ENCODE results near the gene SYTL3.

The SYTL3 gene

DNA sequence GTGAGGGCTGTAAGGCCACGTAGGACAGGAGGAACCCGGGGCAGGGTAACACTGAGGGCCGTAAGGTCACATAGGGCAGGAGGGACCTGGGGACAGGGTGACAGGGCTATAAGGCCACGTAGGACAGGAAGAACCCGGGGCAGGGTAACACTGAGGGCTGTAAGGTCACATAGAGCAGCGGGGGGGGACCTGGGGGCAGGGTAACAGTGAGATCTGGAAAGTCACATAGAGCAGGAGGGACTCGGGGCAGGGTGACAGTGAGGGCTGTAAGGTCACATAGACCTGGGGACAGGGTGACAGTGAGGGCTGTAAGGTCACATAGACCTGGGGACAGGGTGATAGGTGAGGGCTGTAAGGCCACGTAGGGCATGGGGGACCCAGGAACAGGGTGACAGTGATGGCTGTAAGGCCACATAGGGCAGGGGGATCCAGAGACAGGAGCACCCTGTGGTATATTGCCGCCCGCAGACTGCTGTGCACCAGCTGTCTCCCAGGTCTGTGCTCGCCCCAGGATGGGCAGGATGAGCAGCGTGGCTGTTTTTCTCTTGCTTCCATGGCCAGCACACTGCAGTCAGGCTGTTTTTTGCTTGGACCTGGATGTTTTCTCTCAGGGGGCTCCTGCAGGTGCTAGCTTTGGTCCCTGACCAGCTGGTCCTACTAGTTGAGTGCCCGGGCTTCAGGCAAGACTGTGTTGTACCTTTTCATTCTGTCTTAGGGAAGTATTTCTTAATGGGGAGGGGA is 55.7 kb downstream of the SYTL3 start:
- Histone ChIP-seq H3K4me1 (ENCODE audit: control insufficient read depth in 5 of 5, insufficient read depth in 5 of 5, low read length in 5 of 5) (peaks cover 0 to 32% (median 21%) of the 10 kb centered on the region in 5 donors), H3K36me3 (ENCODE audit: control insufficient read depth in 5 of 5, insufficient read depth in 5 of 5, low read length in 5 of 5) (no peaks in the 10 kb centered on the region), H3K9ac (ENCODE audit: low read length in 5 of 5) (peak overlapping the region in 1 of 5 donors; percentile 22), H3K27me3 (ENCODE audit: control insufficient read depth in 5 of 5, insufficient read depth in 4 of 5, low read length in 5 of 5) (no peaks in the 10 kb centered on the region), H3K4me3 (ENCODE audit: low read depth in 1 of 5, low read length in 5 of 5) (no peak overlapping the region), H3K9me3 (ENCODE audit: control insufficient read depth in 5 of 5, low read length in 5 of 5) (no peaks in the 10 kb centered on the region), H3K27ac (ENCODE audit: low read depth, low read length) (no peak overlapping the region)

DNA sequence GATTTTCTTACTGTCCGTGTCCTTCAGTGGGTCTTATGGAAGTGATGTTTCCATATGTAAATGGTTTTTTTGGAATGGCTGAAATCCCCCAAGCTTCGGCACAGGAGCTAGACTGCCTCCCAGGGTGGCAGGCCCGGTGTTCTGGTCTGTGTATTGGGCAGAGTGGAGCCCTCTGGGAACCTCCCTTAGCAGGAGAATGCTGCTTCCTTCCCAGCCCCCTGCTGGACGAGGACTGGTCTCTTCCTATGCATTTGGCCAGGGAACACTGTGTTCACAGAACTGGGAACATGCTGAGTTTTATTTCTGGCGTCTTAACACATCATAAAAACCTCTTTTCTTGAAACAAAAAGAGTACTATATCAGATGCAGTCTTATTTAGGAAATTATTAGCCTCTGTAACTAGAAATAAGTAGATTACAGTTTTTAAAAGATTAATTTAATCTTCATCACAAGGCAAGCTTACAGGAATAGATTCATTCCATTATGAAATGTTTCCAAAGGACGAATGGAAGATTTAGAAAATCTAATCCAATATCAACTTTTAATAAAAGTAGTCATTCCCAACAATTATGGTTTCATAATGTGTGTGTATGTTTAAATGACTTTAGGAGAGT is 56.6 kb downstream of the SYTL3 start:
- peaks cover 0 to 32% (median 21%) of the 10 kb centered on the region in 5 donors for H3K4me1 ChIP-seq (ENCODE audit: control insufficient read depth in 5 of 5, insufficient read depth in 5 of 5, low read length in 5 of 5)
- no peaks in the 10 kb centered on the region for H3K9me3 ChIP-seq (ENCODE audit: control insufficient read depth in 5 of 5, low read length in 5 of 5)
- H3K27ac ChIP-seq (ENCODE audit: low read depth, low read length) = no peak overlapping the region
- H3K9ac ChIP-seq (ENCODE audit: low read length in 5 of 5) = no peak overlapping the region
- no peaks in the 10 kb centered on the region for H3K27me3 ChIP-seq (ENCODE audit: control insufficient read depth in 5 of 5, insufficient read depth in 4 of 5, low read length in 5 of 5)
- H3K36me3 ChIP-seq (ENCODE audit: control insufficient read depth in 5 of 5, insufficient read depth in 5 of 5, low read length in 5 of 5) = no peaks in the 10 kb centered on the region
- H3K4me3 ChIP-seq (ENCODE audit: low read depth in 1 of 5, low read length in 5 of 5) = no peak overlapping the region

DNA sequence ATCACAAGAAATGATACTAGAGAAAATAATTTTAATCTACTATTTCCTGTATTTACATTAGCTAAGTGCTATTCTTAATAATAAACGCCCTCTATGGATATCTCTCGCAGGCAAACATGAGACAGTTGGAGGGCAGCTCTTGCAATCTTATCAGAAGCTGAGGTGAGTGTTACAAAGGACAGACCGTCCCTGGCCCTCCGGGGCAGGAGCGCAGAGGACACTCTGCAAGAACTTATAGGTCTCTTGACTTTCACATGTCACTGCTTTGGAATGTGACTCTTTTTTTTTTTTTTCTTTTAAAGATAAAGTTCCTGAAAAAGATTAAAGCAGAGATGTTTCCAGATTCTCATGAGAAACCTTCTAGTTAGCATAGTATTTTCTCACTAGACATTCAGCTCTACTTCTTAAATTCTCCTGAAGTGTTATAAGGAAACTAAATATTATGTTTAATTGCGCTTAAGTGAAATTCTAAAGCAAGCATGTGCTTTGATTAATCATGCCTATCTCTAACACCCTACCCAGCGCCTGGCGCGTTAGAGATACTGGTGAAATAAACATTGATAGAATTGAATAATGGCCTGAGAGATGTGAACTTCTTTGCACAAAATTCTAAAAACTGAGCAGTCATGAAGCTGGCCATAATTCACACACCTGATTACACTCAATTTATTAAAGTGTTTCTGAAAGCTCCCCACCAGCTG is 57.4 kb downstream of the SYTL3 start:
- H3K27me3 ChIP-seq (ENCODE audit: control insufficient read depth in 5 of 5, insufficient read depth in 4 of 5, low read length in 5 of 5) = no peaks in the 10 kb centered on the region
- H3K4me1 ChIP-seq (ENCODE audit: control insufficient read depth in 5 of 5, insufficient read depth in 5 of 5, low read length in 5 of 5) = peaks cover 0 to 32% (median 21%) of the 10 kb centered on the region in 5 donors
- H3K9ac ChIP-seq (ENCODE audit: low read length in 5 of 5) = no peak overlapping the region
- no peak overlapping the region for H3K4me3 ChIP-seq (ENCODE audit: low read depth in 1 of 5, low read length in 5 of 5)
- H3K36me3 ChIP-seq (ENCODE audit: control insufficient read depth in 5 of 5, insufficient read depth in 5 of 5, low read length in 5 of 5) = no peaks in the 10 kb centered on the region
- H3K27ac ChIP-seq (ENCODE audit: low read depth, low read length) = no peak overlapping the region
- H3K9me3 ChIP-seq (ENCODE audit: control insufficient read depth in 5 of 5, low read length in 5 of 5) = no peaks in the 10 kb centered on the region

DNA sequence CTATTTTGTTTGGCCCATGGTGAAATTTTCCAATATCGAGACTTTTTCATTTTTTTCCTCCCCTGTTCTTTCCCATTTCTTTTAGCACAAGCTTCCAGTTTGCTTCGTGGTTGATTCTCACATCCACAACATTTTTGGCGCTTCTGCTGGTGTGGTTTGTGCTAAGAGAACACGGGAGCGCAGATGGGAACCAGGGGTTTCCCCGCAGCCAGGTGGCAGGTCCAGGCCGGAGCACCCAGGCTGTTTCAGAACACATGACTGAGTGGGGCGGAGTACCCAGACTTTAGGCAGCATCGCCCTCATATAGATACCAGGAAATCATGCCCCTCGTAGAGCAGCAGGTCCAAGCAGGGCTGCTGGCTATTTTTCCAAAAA is 58.0 kb downstream of the SYTL3 start:
- no peaks in the 10 kb centered on the region for H3K36me3 ChIP-seq (ENCODE audit: control insufficient read depth in 5 of 5, insufficient read depth in 5 of 5, low read length in 5 of 5)
- no peaks in the 10 kb centered on the region for H3K9me3 ChIP-seq (ENCODE audit: control insufficient read depth in 5 of 5, low read length in 5 of 5)
- peaks cover 0 to 32% (median 21%) of the 10 kb centered on the region in 5 donors for H3K4me1 ChIP-seq (ENCODE audit: control insufficient read depth in 5 of 5, insufficient read depth in 5 of 5, low read length in 5 of 5)
- no peaks in the 10 kb centered on the region for H3K27me3 ChIP-seq (ENCODE audit: control insufficient read depth in 5 of 5, insufficient read depth in 4 of 5, low read length in 5 of 5)
- no peak overlapping the region for H3K9ac ChIP-seq (ENCODE audit: low read length in 5 of 5)
- no peak overlapping the region for H3K27ac ChIP-seq (ENCODE audit: low read depth, low read length)
- no peak overlapping the region for H3K4me3 ChIP-seq (ENCODE audit: low read depth in 1 of 5, low read length in 5 of 5)

DNA sequence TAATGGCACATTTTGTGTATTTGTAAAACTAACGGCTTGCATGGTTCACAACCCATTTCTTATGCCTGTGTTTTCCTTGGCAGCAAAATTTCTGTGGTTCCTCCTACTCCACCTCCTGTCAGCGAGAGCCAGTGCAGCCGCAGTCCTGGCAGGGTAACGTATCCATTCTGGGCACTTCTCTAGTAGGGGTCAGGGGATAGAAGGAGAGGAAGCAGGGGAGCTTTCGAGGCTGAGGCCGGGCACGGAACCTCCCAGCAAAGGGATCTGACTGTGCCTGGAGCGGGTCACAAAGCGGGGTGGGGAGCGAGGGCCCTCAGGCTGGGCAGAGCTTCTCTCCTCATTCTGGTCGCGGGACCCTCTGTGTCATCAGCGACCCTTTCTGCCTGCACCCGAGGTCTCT is 58.4 kb downstream of the SYTL3 start:
- H3K4me3 ChIP-seq (ENCODE audit: low read depth in 1 of 5, low read length in 5 of 5) = no peak overlapping the region
- H3K4me1 ChIP-seq (ENCODE audit: control insufficient read depth in 5 of 5, insufficient read depth in 5 of 5, low read length in 5 of 5) = peaks cover 0 to 29% (median 21%) of the 10 kb centered on the region in 5 donors

DNA sequence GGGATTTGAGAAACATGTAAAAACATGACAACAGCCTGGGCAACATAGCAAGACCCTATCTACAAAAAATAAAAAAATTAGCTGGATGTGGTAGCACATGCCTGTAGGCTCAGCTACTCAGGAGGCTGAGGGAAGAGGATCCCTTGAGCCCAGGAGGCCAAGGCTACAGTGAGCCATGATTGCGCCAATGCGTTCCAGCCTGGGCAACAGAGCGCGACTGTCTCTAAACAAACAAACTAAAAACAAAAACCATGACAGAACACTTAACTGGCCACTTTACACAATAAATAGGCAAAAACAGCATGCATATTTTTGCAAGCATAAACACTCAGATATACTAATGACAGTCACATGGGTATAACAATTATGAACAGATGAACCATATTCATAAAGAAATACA is 60.0 kb downstream of the SYTL3 start:
- Histone ChIP-seq H3K36me3 (ENCODE audit: control insufficient read depth in 5 of 5, insufficient read depth in 5 of 5, low read length in 5 of 5) (peaks cover 2 to 4% (median 4%) of the 10 kb centered on the region in 5 donors), H3K27ac (ENCODE audit: low read depth, low read length) (no peak overlapping the region), H3K9me3 (ENCODE audit: control insufficient read depth in 5 of 5, low read length in 5 of 5) (no peaks in the 10 kb centered on the region), H3K9ac (ENCODE audit: low read length in 5 of 5) (no peak overlapping the region), H3K27me3 (ENCODE audit: control insufficient read depth in 5 of 5, insufficient read depth in 4 of 5, low read length in 5 of 5) (no peaks in the 10 kb centered on the region), H3K4me3 (ENCODE audit: low read depth in 1 of 5, low read length in 5 of 5) (no peak overlapping the region), H3K4me1 (ENCODE audit: control insufficient read depth in 5 of 5, insufficient read depth in 5 of 5, low read length in 5 of 5) (peaks cover 0 to 16% (median 14%) of the 10 kb centered on the region in 5 donors)

More for the DNA sequence above, 58.4 kb downstream of the SYTL3 start:
- no peaks in the 10 kb centered on the region for H3K9me3 ChIP-seq (ENCODE audit: control insufficient read depth in 5 of 5, low read length in 5 of 5)
- H3K36me3 ChIP-seq (ENCODE audit: control insufficient read depth in 5 of 5, insufficient read depth in 5 of 5, low read length in 5 of 5) = peaks cover 0 to under 1% (median 0%) of the 10 kb centered on the region in 5 donors
- no peak overlapping the region for H3K9ac ChIP-seq (ENCODE audit: low read length in 5 of 5)
- no peak overlapping the region for H3K27ac ChIP-seq (ENCODE audit: low read depth, low read length)
- no peaks in the 10 kb centered on the region for H3K27me3 ChIP-seq (ENCODE audit: control insufficient read depth in 5 of 5, insufficient read depth in 4 of 5, low read length in 5 of 5)

DNA sequence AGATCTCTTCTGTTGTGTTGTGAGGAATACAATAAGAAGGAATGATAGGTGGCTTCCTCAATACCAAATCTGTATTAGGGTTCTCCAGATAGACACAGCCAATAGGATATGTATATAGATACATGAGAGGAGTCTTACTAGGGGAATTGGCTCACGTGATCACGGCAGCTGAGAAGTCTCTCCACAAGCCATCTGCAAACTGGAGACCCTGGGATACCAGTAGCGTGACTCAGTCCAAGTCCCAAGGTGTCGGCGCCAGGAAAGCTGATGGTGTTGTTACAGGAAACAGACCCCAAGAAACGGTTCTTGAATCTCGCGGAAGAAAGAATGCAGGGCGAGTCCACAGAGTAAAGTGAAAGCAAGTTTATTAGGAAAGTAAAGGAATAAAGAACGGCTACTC is 61.4 kb downstream of the SYTL3 start:
- peaks cover 0 to 16% (median 11%) of the 10 kb centered on the region in 5 donors for H3K4me1 ChIP-seq (ENCODE audit: control insufficient read depth in 5 of 5, insufficient read depth in 5 of 5, low read length in 5 of 5)
- no peaks in the 10 kb centered on the region for H3K9me3 ChIP-seq (ENCODE audit: control insufficient read depth in 5 of 5, low read length in 5 of 5)
- H3K27me3 ChIP-seq (ENCODE audit: control insufficient read depth in 5 of 5, insufficient read depth in 4 of 5, low read length in 5 of 5) = no peaks in the 10 kb centered on the region
- no peak overlapping the region for H3K9ac ChIP-seq (ENCODE audit: low read length in 5 of 5)
- no peak overlapping the region for H3K27ac ChIP-seq (ENCODE audit: low read depth, low read length)
- no peak overlapping the region for H3K4me3 ChIP-seq (ENCODE audit: low read depth in 1 of 5, low read length in 5 of 5)
- H3K36me3 ChIP-seq (ENCODE audit: control insufficient read depth in 5 of 5, insufficient read depth in 5 of 5, low read length in 5 of 5) = peaks cover 2 to 7% (median 4%) of the 10 kb centered on the region in 5 donors

DNA sequence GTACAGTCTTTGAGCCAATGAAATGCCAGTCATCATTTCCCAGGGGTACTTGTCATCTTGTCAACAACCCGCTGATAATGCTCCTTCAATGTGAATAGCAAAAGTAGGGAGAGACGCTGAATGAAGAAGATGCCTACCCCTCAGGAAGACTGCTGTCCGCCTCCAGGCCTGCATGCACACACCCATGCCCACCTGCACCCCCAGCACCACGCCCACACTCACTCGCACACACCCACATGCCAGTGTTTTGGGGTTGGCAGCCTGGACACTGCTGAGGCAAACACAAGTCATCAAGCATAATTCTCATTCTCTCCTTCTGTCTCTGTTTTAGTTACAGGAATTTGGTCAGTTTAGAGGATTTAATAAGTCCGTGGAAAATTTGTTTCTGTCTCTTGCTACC is 63.6 kb downstream of the SYTL3 start:
- no peak overlapping the region for H3K9ac ChIP-seq (ENCODE audit: low read length in 5 of 5)
- no peaks in the 10 kb centered on the region for H3K27me3 ChIP-seq (ENCODE audit: control insufficient read depth in 5 of 5, insufficient read depth in 4 of 5, low read length in 5 of 5)
- H3K4me3 ChIP-seq (ENCODE audit: low read depth in 1 of 5, low read length in 5 of 5) = no peak overlapping the region
- peaks cover 2 to 10% (median 4%) of the 10 kb centered on the region in 5 donors for H3K36me3 ChIP-seq (ENCODE audit: control insufficient read depth in 5 of 5, insufficient read depth in 5 of 5, low read length in 5 of 5)
- H3K4me1 ChIP-seq (ENCODE audit: control insufficient read depth in 5 of 5, insufficient read depth in 5 of 5, low read length in 5 of 5) = peaks cover 0 to 12% (median 0%) of the 10 kb centered on the region in 5 donors
- H3K9me3 ChIP-seq (ENCODE audit: control insufficient read depth in 5 of 5, low read length in 5 of 5) = no peaks in the 10 kb centered on the region
- no peak overlapping the region for H3K27ac ChIP-seq (ENCODE audit: low read depth, low read length)

DNA sequence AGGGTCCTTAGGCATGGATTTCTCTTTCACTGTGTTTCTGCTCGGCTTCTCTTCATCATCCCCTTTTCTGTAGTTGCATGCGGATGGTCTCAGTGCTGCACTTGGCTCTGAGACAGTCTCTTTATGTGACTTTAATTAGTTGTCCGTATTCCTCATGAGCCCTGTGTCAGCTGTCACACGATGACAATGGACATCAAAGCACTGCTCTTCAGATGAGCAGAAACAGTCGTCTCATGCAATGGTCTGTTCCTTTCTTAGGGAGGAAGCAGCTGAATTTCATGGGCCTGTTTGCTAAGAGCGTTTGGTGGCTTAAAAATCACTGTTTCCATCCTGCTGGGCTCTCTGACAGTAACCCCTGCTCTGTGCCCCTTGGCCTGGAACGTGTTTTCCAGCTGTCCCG is 64.9 kb downstream of the SYTL3 start:
- peaks cover 2 to 10% (median 6%) of the 10 kb centered on the region in 5 donors for H3K36me3 ChIP-seq (ENCODE audit: control insufficient read depth in 5 of 5, insufficient read depth in 5 of 5, low read length in 5 of 5)
- no peak overlapping the region for H3K9ac ChIP-seq (ENCODE audit: low read length in 5 of 5)
- H3K27me3 ChIP-seq (ENCODE audit: control insufficient read depth in 5 of 5, insufficient read depth in 4 of 5, low read length in 5 of 5) = no peaks in the 10 kb centered on the region
- no peaks in the 10 kb centered on the region for H3K9me3 ChIP-seq (ENCODE audit: control insufficient read depth in 5 of 5, low read length in 5 of 5)
- no peak overlapping the region for H3K4me3 ChIP-seq (ENCODE audit: low read depth in 1 of 5, low read length in 5 of 5)
- peaks cover 0 to 12% (median 0%) of the 10 kb centered on the region in 5 donors for H3K4me1 ChIP-seq (ENCODE audit: control insufficient read depth in 5 of 5, insufficient read depth in 5 of 5, low read length in 5 of 5)
- no peak overlapping the region for H3K27ac ChIP-seq (ENCODE audit: low read depth, low read length)

All from subcutaneous abdominal adipose tissue (tissue), 5 donors.